Activated CD4-positive, CD25-positive, alpha-beta regulatory T cell treated with anti-CD3 and anti-CD28 coated beads, Interleukin-2, amount 50 U/mL, for 24 hours (primary cell): ENCODE results near the gene GNL1.
"Not testable (repeated sequence)": the region's sequence is repeated elsewhere in the genome, so short reads cannot be mapped to it uniquely, and the experiment has no call there.

ENCODE experiments used
- ATAC-seq, 2 donors: fragments of 150-1000 bp; cut with Tn5 transposase; one replicate each; pipeline ENCODE4 v1.10.0; 2021; ENCODE audit warnings: mild to moderate bottlenecking in 1 of 2, moderate library complexity in 1 of 2

GNL1 gene

GRCh38 chr6:30495060-30495459 is 61.2 kb downstream of the GNL1 start:
- ATAC-seq, result not testable (repeated sequence)

DNA sequence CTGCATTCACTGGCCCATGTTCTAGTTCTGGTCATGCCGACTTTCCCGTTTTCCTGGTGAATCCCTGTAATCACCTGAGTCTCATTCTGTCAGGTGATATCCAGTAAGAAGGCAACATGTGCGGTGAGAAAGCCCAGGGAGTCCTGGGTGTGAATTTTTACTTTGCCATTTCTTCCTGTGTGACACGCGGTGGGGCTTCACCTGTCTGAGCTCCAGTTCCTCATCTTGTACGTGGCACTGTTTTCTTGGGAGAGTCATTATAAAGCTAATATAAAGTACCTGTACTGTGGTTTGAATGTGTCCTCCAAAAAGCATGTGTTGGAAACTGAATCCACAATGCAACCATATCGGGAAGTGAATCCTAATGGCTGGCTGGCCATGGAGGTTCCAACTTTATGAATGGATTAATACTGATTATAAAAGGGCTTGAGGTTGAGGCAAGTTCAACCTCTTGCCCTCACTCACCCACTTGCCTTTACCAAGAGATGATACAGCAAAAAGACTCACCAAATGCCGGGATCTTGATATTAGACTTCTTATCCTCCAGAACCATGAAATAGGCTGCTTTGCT is 61.9 kb downstream of the GNL1 start:
- peak in 1 of 2 donors; percentile 3 for ATAC-seq

DNA sequence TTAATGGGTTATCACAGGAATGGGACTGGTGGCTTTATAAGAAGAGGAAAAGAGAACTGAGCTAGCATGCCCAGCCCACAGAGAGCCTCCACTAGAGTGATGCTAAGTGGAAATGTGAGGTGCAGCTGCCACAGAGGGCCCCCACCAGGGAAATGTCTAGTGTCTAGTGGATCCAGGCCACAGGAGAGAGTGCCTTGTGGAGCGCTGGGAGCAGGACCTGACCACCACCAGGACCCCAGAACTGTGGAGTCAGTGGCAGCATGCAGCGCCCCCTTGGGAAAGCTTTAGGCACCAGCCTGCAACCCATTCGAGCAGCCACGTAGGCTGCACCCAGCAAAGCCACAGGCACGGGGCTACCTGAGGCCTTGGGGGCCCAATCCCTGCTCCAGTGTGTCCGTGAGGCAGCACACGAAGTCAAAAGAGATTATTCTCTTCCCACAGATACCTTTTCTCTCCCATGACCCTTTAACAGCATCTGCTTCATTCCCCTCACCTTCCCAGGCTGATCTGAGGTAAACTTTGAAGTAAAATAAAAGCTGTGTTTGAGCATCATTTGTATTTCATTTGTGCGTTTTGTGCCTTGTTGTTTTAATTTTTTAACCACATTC is 62.5 kb downstream of the GNL1 start:
- ATAC-seq, result no peak

- peak in 1 of 2 donors; percentile 5 for ATAC-seq
Observed at GRCh38 chr6:30491991-30492952, 64.0 kb downstream of the GNL1 start.
